ENCODE results near the gene SLC7A6OS.

The SLC7A6OS gene

DNA sequence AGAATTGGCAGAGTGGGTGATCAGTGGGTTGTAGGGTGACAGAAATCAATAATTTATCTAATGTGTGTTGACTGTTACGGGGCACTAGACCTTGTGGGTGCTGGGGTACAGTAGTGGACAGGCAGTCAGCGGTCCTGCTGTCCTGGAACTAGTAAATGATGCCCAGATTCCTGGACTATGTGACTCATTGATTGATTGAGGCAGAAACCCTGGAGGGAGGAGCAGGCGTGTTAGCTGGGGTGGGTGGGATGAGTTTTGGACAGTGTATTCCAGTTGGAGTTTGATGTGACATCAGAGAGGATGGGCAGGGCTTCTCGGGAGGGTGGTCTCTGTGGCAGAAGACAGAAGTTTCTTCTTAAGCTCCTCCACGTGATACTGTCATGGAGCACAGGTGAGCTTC is 24.4 kb upstream of the SLC7A6OS start:
- peaks cover 23% of the 10 kb centered on the region for H3K4me1 ChIP-seq (ENCODE audit: low read depth, poor library complexity, severe bottlenecking)
- no peak overlapping the region for H3K4me3 ChIP-seq (IDR thresholded peaks at IDR 0.05; ENCODE audit: insufficient read depth, low read depth, low read length)
- H4K20me1 ChIP-seq (ENCODE audit: insufficient read depth): no peaks in the 10 kb centered on the region
- no peaks in the 10 kb centered on the region for H3K79me2 ChIP-seq (ENCODE audit: insufficient read depth, low read depth)
- peaks cover 7% of the 10 kb centered on the region; the same call in 1 of the 2 replicates for H3K36me3 ChIP-seq (ENCODE audit: insufficient read depth)
- TF ChIP-seq, protein P1, sequence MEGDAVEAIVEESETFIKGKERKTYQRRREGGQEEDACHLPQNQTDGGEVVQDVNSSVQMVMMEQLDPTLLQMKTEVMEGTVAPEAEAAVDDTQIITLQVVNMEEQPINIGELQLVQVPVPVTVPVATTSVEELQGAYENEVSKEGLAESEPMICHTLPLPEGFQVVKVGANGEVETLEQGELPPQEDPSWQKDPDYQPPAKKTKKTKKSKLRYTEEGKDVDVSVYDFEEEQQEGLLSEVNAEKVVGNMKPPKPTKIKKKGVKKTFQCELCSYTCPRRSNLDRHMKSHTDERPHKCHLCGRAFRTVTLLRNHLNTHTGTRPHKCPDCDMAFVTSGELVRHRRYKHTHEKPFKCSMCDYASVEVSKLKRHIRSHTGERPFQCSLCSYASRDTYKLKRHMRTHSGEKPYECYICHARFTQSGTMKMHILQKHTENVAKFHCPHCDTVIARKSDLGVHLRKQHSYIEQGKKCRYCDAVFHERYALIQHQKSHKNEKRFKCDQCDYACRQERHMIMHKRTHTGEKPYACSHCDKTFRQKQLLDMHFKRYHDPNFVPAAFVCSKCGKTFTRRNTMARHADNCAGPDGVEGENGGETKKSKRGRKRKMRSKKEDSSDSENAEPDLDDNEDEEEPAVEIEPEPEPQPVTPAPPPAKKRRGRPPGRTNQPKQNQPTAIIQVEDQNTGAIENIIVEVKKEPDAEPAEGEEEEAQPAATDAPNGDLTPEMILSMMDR (conservative IDR thresholded peaks at IDR 0.05; ENCODE audit: low read depth, low read length): no peak
- H3K9ac ChIP-seq: no peak overlapping the region
- no peak overlapping the region for H3K27ac ChIP-seq
- no peaks in the 10 kb centered on the region for H3K27me3 ChIP-seq (ENCODE audit: insufficient read depth, low read depth)
- H3K4me2 ChIP-seq: no peak overlapping the region
- no peak overlapping the region for H2AFZ ChIP-seq (ENCODE audit: low read depth)

DNA sequence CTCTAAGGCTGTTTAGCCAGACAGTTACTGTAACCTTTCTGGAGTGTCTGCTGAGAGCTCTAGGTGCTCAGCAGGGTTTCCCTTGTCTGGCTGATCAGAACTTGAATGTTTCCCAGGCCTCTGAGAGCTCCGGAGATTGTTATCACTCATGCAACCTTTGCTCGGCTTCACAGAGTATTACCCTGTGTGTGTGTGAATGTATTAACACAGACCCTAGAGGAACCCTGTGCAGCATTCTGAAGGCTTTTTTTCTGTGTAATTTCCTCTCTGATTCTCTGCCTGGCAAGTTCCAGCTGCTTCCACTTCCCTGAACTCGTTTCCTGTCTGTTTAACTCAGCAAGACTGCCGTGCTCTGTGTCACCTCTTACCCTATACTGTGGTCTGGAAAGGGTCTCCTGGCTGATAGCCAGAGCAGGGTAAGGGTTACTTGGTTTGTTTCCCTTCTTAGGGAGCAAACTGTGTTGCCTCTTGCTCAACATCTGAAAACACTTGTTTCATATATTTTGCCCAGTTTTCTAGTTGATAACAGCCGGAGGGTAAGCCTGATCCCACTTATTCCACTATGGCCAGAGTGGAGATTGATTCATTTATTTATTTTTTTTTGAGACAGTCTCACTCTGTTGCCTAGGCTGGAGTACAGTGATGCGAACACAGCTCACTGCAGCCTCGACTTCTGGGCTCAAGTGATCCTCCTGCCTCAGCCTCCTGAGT is 21.8 kb upstream of the SLC7A6OS start:
- Histone ChIP-seq H3K4me2 (peak overlapping the region; percentile 14), H3K36me3 (ENCODE audit: insufficient read depth) (peaks cover 3% of the 10 kb centered on the region; the same call in 1 of the 2 replicates)

DNA sequence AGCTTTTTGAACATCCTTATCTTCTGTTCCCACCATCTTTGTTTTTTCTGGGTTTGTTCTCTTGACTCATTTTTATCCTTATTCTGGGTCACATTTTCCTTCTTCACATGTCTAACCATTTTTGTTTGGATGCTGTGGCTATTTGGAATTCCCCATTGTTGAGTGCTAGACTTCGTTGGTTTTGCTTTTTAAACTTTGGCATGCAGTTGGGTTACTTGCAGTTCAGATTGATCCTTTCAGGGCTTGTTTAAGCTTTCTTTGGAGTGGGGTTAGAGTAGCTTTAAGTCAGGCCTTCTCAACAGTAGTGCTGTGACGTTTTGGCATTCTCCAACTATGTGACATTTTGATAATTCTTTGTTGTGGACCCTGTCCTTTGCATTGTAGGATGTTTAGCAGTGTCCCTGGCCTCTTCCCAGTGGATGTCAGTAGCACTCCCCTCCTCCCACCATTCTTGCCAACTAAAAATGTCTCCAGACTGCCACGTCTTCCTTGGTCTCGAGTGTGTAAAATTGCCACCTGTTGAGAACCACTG is 21.2 kb upstream of the SLC7A6OS start:
- H4K20me1 ChIP-seq (ENCODE audit: insufficient read depth): no peaks in the 10 kb centered on the region
- no peaks in the 10 kb centered on the region for H3K27me3 ChIP-seq (ENCODE audit: insufficient read depth, low read depth)
- peak overlapping the region; percentile 21; the same call in 1 of the 2 replicates for H3K27ac ChIP-seq
- H3K9ac ChIP-seq: no peak overlapping the region
- peaks cover 47% of the 10 kb centered on the region for H3K4me1 ChIP-seq (ENCODE audit: low read depth, poor library complexity, severe bottlenecking)
- TF ChIP-seq, protein P1 (conservative IDR thresholded peaks at IDR 0.05; ENCODE audit: low read depth, low read length): no peak
- H3K36me3 ChIP-seq (ENCODE audit: insufficient read depth): no peaks in the 10 kb centered on the region
- H3K4me2 ChIP-seq: peak overlapping the region; percentile 14
- no peaks in the 10 kb centered on the region for H3K79me2 ChIP-seq (ENCODE audit: insufficient read depth, low read depth)
- no peak overlapping the region for H3K4me3 ChIP-seq (IDR thresholded peaks at IDR 0.05; ENCODE audit: insufficient read depth, low read depth, low read length)
- H2AFZ ChIP-seq (ENCODE audit: low read depth): no peak overlapping the region

More for the DNA sequence above, 21.8 kb upstream of the SLC7A6OS start:
- Histone ChIP-seq H3K27ac (no peak overlapping the region; the same call in 1 of the 2 replicates), H3K9ac (no peak overlapping the region), H2AFZ (ENCODE audit: low read depth) (no peak overlapping the region), H4K20me1 (ENCODE audit: insufficient read depth) (no peaks in the 10 kb centered on the region), H3K79me2 (ENCODE audit: insufficient read depth, low read depth) (no peaks in the 10 kb centered on the region), H3K4me3 (IDR thresholded peaks at IDR 0.05; ENCODE audit: insufficient read depth, low read depth, low read length) (no peak overlapping the region), H3K4me1 (ENCODE audit: low read depth, poor library complexity, severe bottlenecking) (peaks cover 40% of the 10 kb centered on the region), H3K27me3 (ENCODE audit: insufficient read depth, low read depth) (no peaks in the 10 kb centered on the region)
- TF ChIP-seq, protein P1 (conservative IDR thresholded peaks at IDR 0.05; ENCODE audit: low read depth, low read length): no peak

DNA sequence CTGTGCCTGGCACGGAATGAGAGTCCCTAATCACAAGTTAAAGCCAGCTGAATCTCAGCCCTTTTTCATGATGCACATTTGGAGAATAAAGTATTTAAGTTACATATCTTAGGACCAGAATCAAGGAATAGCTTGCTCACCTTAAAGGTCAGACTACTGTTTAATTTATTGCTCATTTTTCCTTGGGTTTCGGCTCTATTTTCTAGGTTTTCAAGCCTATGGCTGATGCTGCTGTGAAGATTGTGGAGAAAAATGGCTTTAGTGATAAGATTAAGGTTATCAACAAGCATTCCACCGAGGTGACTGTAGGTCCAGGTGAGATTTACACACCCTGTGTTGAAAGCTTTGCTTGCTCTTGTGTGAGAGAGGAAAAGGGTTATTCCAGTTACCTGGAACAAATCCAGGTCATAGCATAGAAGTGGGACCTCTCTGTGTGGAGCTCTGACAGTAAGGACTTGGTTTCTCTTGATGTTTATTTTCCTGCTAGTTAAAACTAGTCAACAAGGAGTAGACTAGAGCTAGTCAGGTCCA is 18.2 kb upstream of the SLC7A6OS start:
- Histone ChIP-seq H3K9ac (no peak overlapping the region), H3K27me3 (ENCODE audit: insufficient read depth, low read depth) (no peaks in the 10 kb centered on the region), H3K4me3 (IDR thresholded peaks at IDR 0.05; ENCODE audit: insufficient read depth, low read depth, low read length) (no peak overlapping the region), H3K36me3 (ENCODE audit: insufficient read depth) (no peaks in the 10 kb centered on the region), H3K4me1 (ENCODE audit: low read depth, poor library complexity, severe bottlenecking) (peaks cover 60% of the 10 kb centered on the region), H2AFZ (ENCODE audit: low read depth) (no peak overlapping the region), H3K4me2 (peak overlapping the region; percentile 31; the same call in 1 of the 2 replicates), H4K20me1 (ENCODE audit: insufficient read depth) (no peaks in the 10 kb centered on the region), H3K79me2 (ENCODE audit: insufficient read depth, low read depth) (no peaks in the 10 kb centered on the region), H3K27ac (no peak overlapping the region)
- TF ChIP-seq, protein P1 (conservative IDR thresholded peaks at IDR 0.05; ENCODE audit: low read depth, low read length): peak; percentile 37; the same call in 1 of the 2 replicates

Measured in KMS-11 (cell line).